ENCODE data around the gene PARG. TPM values are rescaled to one million over a fixed set of nuclear protein-coding genes. Genes with fewer than 3 reads are reported as not detected.
"Not testable (repeated sequence)": the region's sequence is repeated elsewhere in the genome, so short reads cannot be mapped to it uniquely, and the experiment has no call there.

The PARG gene
- total RNA-seq, 2 experiments from 2014 or later: 28.5 to 28.8 TPM

DNA sequence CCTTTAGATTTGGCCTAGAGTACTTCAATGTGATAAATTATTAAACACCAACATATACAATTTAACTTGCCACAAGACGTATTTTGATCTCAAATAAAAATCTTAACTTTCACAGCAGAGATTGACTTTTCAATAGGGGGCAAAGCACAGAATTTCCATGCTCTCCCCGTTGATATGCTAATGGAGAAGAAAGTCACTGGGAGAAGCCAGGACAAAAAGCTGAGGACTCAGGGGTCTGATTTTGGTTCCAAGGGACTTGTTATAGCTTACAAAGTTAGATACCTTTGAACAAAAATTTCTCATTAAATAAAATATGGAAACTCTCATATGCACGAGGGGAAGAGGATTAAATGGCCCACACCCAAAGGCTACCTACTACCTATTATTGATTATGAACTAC, 59.5 kb downstream of the PARG start:
- H3K36me3 Mint-ChIP-seq (ENCODE audit: low read depth); POLR2A ChIA-PET: not testable (repeated sequence)

DNA sequence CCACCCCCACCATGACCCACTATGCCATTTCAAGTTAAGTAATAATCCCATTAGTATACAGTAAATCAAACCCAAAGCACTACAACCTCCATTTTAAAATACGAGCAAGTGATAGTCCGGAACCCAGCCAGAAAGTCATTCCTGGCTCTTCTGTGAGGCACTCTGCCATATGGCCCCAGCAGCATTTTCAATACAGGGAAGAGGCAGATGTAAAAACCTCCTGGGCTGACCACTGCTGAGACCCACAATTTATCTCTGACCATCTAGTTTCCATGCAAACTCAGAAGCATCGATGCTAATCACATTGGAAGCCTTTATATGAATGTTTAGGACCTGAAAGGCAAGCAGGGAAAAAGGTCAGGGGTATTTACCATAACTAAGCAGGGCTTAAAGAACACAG, 69.1 kb downstream of the PARG start:
- H3K27me3 Mint-ChIP-seq; H3K36me3 Mint-ChIP-seq (ENCODE audit: low read depth); POLR2A ChIA-PET; CTCF ChIA-PET; H3K27ac Mint-ChIP-seq; H3K9me3 Mint-ChIP-seq; DNase-seq; H3K4me3 Mint-ChIP-seq; H3K4me1 Mint-ChIP-seq: not testable (repeated sequence)

More for the DNA sequence above, 59.5 kb downstream of the PARG start:
- H3K27ac Mint-ChIP-seq, H3K4me1 Mint-ChIP-seq, CTCF ChIA-PET, H3K9me3 Mint-ChIP-seq, DNase-seq, H3K4me3 Mint-ChIP-seq, H3K27me3 Mint-ChIP-seq: not testable (repeated sequence)

DNA sequence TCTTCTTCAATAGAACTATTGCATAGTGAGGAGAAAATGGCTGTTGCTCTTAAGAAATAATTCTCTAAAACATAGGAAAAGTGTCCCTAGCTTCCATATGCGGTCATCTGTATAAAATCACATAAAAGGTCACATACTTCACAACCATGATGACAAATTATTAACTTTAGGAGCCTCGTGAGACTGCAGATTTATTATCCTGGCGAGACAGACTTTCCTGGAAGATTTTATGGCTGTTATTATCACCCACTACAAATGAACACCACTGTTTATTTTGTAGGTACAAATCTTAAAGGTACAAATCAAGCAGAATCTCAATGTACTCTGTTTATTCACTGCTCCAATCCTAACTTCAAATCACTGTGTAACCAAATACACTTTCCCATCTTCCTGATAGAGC, 70.4 kb downstream of the PARG start:
- POLR2A ChIA-PET, CTCF ChIA-PET: not testable (repeated sequence)

DNA sequence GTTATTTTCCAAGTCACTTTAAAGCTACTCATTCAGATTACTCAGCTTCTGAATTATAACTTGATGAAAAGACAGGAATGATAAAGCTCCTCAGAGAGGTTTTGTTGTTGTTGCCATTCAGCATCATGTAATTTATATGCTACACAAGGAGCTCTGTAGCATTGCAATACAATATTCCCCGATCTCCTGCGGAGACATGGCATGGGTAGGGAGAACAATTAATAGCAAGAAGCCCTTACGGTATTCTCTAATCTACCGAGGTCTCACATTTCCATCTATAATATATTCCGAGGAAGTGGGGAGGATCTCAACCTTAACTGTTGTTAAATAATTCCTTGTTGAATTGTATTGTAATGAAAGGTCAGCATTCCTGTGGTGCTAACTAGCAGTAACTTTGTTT, 81.9 kb downstream of the PARG start:
- H3K36me3 Mint-ChIP-seq (ENCODE audit: low read depth); H3K4me1 Mint-ChIP-seq; POLR2A ChIA-PET; CTCF ChIA-PET; H3K27me3 Mint-ChIP-seq; H3K4me3 Mint-ChIP-seq; H3K27ac Mint-ChIP-seq; H3K9me3 Mint-ChIP-seq; DNase-seq: not testable (repeated sequence)

More for the DNA sequence above, 70.4 kb downstream of the PARG start:
- H3K36me3 Mint-ChIP-seq (ENCODE audit: low read depth); H3K4me3 Mint-ChIP-seq; H3K9me3 Mint-ChIP-seq; H3K27me3 Mint-ChIP-seq; H3K4me1 Mint-ChIP-seq; DNase-seq; H3K27ac Mint-ChIP-seq: not testable (repeated sequence)

DNA sequence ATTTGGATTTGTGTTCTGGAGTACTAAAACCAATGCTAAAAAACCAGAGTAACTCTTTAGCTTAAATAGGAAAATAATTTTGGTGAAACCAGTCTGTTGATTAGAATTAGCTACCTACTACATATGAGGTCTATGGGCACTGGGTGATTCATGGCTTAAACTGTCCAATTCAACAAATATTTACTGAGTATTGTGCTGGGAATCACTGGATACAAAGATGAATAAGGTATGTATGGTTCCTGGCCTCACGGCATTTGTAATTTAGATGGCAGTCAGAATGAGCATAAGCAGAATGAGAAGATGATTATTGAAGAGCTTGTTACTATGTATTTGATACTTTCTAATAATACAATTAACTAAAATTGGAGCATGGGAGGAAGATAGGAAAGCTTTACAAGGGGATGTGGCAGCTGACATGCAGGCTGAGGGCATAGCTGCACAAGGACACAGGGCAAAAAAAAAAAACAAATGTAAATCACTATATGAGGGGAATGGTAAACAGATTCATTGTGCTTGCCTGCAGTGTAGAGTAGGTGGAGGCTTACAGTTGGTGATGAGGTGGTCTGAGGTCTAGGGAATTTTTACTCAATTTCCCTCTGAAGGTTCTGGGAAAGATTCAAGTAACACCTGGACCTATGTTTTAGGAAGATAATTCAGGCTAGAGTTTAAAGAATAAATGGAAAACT, 83.0 kb downstream of the PARG start:
- H3K36me3 Mint-ChIP-seq (ENCODE audit: low read depth); CTCF ChIA-PET; DNase-seq; H3K27ac Mint-ChIP-seq; H3K27me3 Mint-ChIP-seq; POLR2A ChIA-PET; H3K4me1 Mint-ChIP-seq; H3K4me3 Mint-ChIP-seq; H3K9me3 Mint-ChIP-seq: not testable (repeated sequence)

DNA sequence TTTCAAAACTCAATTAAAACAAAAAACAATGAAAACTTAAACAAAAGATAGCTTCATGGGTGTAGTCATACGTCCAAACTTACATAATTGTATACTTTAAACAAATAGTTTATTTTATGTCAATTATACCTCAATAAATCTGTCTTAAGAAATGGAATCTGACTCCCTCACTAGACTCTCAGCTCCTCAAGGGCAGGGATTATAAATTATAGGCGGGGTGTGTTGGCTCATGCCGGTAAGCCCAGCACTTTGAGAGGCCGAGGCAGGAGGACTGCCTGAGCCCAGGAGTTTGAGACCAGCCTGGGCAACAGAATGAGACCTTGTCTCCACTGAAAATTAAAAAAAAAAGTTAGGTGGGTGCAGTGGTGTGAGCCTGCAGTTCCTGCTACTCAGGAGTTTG, 92.3 kb downstream of the PARG start:
- DNase-seq; H3K4me3 Mint-ChIP-seq; POLR2A ChIA-PET; H3K27me3 Mint-ChIP-seq; H3K36me3 Mint-ChIP-seq (ENCODE audit: low read depth); H3K4me1 Mint-ChIP-seq; H3K9me3 Mint-ChIP-seq; H3K27ac Mint-ChIP-seq; CTCF ChIA-PET: not testable (repeated sequence)

DNA sequence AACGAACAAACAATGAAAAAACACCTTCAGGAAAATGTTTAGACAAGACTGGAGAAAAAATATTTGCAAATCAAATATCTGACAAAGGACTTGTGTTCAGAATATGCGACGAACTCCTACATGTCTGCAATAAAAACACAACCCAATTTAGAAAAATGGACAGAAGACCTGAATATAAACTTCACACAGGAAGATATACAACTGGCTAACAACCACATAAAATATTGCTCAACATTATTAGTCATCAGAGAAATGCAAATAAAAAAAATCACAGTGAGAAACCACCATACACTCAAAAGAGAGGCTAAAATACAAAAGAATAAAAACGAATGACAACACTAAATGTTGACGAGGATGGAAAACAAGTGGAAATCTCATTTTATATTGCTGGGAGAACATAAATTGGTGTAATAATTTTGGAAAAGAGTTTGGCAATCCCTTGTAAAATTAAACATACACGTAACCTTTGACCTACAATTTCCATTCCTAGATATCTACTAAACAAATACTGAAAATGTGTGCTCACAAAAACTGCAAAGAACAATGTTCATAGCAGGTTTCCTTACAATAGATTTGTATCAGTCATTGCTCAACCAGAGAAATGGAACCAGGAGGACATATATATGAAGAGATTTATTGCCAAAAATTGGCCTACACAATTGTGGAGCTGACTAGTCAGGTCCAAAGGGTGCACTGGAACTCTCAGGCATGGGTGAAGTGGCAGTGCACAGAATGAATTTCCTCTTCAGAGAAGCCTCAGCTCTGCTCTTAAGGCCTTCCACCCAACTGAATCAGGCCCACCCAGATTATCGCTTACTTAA, 96.8 kb downstream of the PARG start:
- Mint-ChIP-seq H3K4me3 (no peak overlapping the region), H3K4me1 (no peaks in the 10 kb centered on the region), H3K27me3 (no peaks in the 10 kb centered on the region), H3K9me3 (no peaks in the 10 kb centered on the region), H3K27ac (no peak overlapping the region), H3K36me3 (ENCODE audit: low read depth) (peaks cover 34% of the 10 kb centered on the region)
- ChIA-PET CTCF (no interaction called here), POLR2A (no interaction called here)
- DNase-seq: no peak

DNA sequence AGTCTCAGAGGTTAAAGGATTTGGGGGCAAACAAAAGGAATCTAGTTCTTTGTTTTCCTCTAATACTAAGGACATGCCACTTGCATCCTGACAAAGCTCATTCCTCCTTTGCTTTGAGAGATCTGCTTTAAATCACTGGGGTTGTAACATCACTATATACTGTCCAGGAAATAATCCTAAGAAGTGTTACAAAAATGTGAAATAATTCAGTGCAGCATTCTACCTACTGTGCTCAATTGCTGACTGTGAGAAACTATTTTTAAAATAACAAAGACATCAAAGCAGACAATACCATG, 99.5 kb downstream of the PARG start:
- H3K27ac Mint-ChIP-seq, DNase-seq, H3K9me3 Mint-ChIP-seq, POLR2A ChIA-PET, CTCF ChIA-PET, H3K27me3 Mint-ChIP-seq, H3K4me3 Mint-ChIP-seq, H3K4me1 Mint-ChIP-seq: not testable (repeated sequence)
- H3K36me3 Mint-ChIP-seq (ENCODE audit: low read depth): peaks cover 45% of the 10 kb centered on the region

DNA sequence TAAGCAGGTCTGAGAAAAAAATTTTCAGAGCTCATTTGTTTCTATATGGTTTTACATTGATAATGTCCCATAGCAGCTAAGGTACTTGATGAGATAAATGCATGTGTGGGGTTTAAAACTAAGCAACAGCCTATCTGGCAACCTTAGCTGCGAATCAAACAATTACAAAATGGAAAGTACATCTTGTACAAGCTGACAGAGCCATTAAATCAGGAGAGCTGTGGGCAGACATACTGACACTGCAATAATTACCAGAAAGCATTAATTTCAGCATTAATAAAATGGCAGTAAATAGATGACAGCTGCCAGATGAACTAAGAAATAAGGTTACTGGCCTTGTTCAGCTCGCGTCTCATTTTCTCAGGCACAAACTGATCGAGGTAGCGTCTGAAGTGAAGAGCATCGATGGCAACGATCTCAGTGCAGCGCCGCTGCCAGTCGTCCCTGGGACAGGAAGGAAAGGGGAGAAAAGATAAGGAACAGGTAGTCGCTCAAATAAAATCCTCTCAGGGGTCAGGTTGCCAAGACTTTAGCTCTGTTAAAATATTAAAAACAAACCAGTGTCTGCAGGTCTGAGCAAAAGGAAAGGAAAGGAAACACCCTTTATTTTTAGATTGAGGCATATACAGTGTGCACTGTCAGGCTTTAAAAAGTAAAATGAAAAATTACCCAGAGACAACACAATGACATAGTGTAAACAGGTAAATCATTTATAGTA, 100.1 kb downstream of the PARG start:
- ChIA-PET CTCF (no interaction called here), POLR2A (no interaction called here)
- DNase-seq: no peak
- H3K4me3 Mint-ChIP-seq: no peak overlapping the region
- no peaks in the 10 kb centered on the region for H3K9me3 Mint-ChIP-seq
- H3K27me3 Mint-ChIP-seq: no peaks in the 10 kb centered on the region
- H3K4me1 Mint-ChIP-seq: no peaks in the 10 kb centered on the region
- peaks cover 50% of the 10 kb centered on the region for H3K36me3 Mint-ChIP-seq (ENCODE audit: low read depth)
- H3K27ac Mint-ChIP-seq: no peak overlapping the region

DNA sequence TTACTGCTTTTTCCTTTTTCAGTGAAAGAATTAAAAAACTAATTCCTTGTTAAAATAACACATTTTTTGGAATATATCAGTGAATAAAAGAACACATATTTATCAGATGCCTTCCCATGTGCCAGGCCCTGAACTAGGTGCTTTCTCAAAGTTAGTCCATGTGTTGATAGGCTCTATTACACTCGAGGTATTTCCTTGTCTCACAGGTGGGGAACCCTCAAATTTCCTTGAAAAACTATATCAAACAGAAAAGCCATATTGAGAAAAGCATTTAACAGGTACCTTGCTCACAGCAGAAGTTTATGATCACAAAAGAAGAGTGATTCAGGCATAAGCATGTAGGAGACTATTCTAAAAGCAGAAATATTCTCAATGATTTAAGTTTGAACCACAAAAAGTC, 104.1 kb downstream of the PARG start:
- POLR2A ChIA-PET: no interaction called here
- H3K4me3 Mint-ChIP-seq: no peak overlapping the region
- CTCF ChIA-PET: no interaction called here

DNA sequence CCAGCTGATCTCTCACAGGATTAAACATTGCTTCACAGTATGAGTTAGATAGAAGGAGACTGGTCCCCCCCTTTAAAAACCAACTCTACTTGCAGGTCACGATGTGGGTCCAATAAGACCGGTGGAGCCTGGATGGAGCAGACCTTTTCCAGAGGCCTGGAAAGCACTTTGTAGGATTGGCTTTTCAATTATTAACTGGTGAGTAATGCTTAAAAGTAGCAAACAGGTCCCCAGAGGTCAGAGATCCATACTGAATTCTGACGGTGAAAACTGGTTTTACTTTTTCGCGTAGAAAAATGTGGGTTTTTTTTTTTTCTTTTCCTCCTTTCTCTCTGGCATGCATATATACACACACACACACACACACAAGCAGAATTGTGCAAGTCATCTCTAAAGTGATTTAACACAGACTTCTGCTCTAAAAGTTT, 104.8 kb downstream of the PARG start:
- H3K4me3 Mint-ChIP-seq: no peak overlapping the region
- CTCF ChIA-PET: no interaction called here

More for the DNA sequence above, 104.1 kb downstream of the PARG start:
- Mint-ChIP-seq H3K27me3 (no peaks in the 10 kb centered on the region), H3K4me1 (no peaks in the 10 kb centered on the region), H3K27ac (no peak overlapping the region), H3K9me3 (no peaks in the 10 kb centered on the region), H3K36me3 (ENCODE audit: low read depth) (peaks cover 38% of the 10 kb centered on the region)
- no peak for DNase-seq

DNA sequence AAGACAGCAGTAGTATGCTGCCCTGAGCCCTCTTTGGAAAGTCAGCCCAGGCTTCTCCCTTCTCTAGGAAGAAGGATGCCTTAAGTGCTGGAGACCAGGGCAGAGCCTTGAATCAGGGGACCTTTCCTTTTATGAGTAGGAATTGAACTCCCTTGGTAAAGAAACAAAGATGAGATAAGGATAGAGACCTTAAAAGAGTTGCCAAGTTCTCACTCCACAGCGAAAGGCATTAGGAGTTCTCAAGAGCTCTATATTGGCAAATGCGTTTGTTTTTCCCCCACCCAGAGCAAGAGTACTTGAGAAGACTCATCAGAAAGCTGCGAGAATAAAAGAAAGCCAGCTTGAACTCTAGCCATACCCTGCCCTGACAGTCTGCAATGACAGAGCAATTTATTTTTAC, 106.9 kb downstream of the PARG start:
- no peaks in the 10 kb centered on the region for H3K4me1 Mint-ChIP-seq
- H3K36me3 Mint-ChIP-seq (ENCODE audit: low read depth): peaks cover 27% of the 10 kb centered on the region
- no peak for DNase-seq
- no peak overlapping the region for H3K4me3 Mint-ChIP-seq
- CTCF ChIA-PET: no interaction called here
- H3K27me3 Mint-ChIP-seq: no peaks in the 10 kb centered on the region
- no peaks in the 10 kb centered on the region for H3K9me3 Mint-ChIP-seq
- H3K27ac Mint-ChIP-seq: no peak overlapping the region
- POLR2A ChIA-PET: no interaction called here

More for the DNA sequence above, 104.8 kb downstream of the PARG start:
- no peak for DNase-seq
- Mint-ChIP-seq H3K27me3 (no peaks in the 10 kb centered on the region), H3K9me3 (no peaks in the 10 kb centered on the region), H3K36me3 (ENCODE audit: low read depth) (peaks cover 42% of the 10 kb centered on the region), H3K4me1 (no peaks in the 10 kb centered on the region), H3K27ac (no peak overlapping the region)
- POLR2A ChIA-PET: no interaction called here

DNA sequence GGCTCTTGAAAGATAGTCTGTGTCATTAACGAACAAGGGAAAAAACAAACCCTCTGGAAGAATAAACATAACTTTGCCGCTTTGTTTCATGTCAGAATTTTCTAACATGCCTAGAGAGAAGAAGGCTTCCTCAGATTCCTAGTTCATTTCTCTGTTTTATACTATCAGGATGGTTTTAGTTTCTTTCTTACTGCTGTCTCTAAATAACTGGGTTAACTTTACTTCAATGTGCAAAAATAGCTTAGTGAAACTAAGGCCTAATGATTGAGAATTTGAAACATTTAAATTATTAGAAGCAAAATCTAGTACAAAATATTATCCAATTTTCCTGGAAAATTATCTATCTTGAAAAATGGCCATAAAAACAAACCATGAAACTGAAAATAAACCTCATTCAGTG, 107.6 kb downstream of the PARG start:
- H3K27me3 Mint-ChIP-seq: no peaks in the 10 kb centered on the region
- H3K36me3 Mint-ChIP-seq (ENCODE audit: low read depth): peaks cover 20% of the 10 kb centered on the region
- H3K27ac Mint-ChIP-seq: no peak overlapping the region
- no peak overlapping the region for H3K4me3 Mint-ChIP-seq
- DNase-seq: no peak
- CTCF ChIA-PET: no interaction called here
- no peaks in the 10 kb centered on the region for H3K4me1 Mint-ChIP-seq
- H3K9me3 Mint-ChIP-seq: no peaks in the 10 kb centered on the region
- POLR2A ChIA-PET: interaction anchor here (1.0 kb wide), 1 partner anchor 9 kb away, joined by 3 read pairs; no protein-coding TSS in a partner anchor

DNA sequence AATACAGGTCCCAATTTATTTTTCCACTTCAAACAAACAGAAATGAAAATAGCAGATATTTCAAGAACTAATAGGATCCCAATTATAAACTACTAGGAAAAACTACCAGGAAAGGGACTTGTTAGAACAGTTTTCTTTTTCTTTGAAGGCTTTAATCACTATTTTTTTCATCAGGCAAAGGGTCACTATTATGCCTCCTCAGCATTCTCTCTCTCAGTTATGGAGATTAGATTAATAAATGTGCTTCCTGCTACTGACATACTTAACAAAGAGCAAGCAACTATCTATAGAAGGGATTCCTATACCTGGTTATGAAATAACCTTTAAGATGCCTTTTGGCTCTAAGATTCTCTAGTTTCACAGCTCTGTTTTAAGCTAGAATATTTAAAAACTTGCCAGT, 108.7 kb downstream of the PARG start:
- H3K4me1 Mint-ChIP-seq: no peaks in the 10 kb centered on the region
- no peak overlapping the region for H3K27ac Mint-ChIP-seq
- ChIA-PET CTCF (no interaction called here), POLR2A (no interaction called here)
- H3K9me3 Mint-ChIP-seq: no peaks in the 10 kb centered on the region
- peaks cover 17% of the 10 kb centered on the region for H3K36me3 Mint-ChIP-seq (ENCODE audit: low read depth)
- DNase-seq: no peak
- H3K27me3 Mint-ChIP-seq: no peaks in the 10 kb centered on the region
- no peak overlapping the region for H3K4me3 Mint-ChIP-seq

Measured in activated CD4-positive, alpha-beta memory T cell treated with anti-CD3 and anti-CD28 coated beads, Interleukin-2, amount 10 ng/mL, durations not matched to agents 7 days and 5 days (primary cell).